Osteocyte (in vitro differentiated cells): Measurements from ENCODE around the gene OPA1. TPM values are rescaled to one million over a fixed set of nuclear protein-coding genes. Genes with fewer than 3 reads are reported as not detected.

Source experiments
- DNase-seq: peaks from one replicate; pipeline ENCODE4 v3.0.0; 2021; ENCODE audit warnings: mixed read lengths; ENCODE audit not compliant: unreplicated experiment; ENCODE audit errors: extremely low spot score
- H3K27ac Mint-ChIP-seq: one replicate; pipeline ENCODE4 v1.8.0; 2021; ENCODE audit warnings: mild to moderate bottlenecking, mixed read lengths; ENCODE audit not compliant: unreplicated experiment
- H3K27me3 Mint-ChIP-seq: one replicate; pipeline ENCODE4 v1.8.0; 2021; ENCODE audit warnings: mixed read lengths; ENCODE audit not compliant: unreplicated experiment
- H3K36me3 Mint-ChIP-seq: one replicate; pipeline ENCODE4 v1.8.0; 2021; ENCODE audit warnings: mixed read lengths; ENCODE audit not compliant: unreplicated experiment
- H3K4me1 Mint-ChIP-seq: one replicate; pipeline ENCODE4 v1.8.0; 2021; ENCODE audit warnings: mixed read lengths; ENCODE audit not compliant: unreplicated experiment
- H3K4me3 Mint-ChIP-seq: one replicate; pipeline ENCODE4 v1.8.0; 2021; ENCODE audit warnings: mild to moderate bottlenecking, moderate library complexity, mixed read lengths; ENCODE audit not compliant: unreplicated experiment
- H3K9me3 Mint-ChIP-seq: one replicate; pipeline ENCODE4 v1.8.0; 2021; ENCODE audit warnings: mixed read lengths; ENCODE audit not compliant: unreplicated experiment
- total RNA-seq: library from RNA; stranded (reverse); gene quantifications from 2 replicates; pipeline ENCODE4 v1.2.1, GENCODE V29; 2021
- TF ChIP-seq, protein P1 (sequence below): fragments of 200-600 bp; sonication (generic); IDR thresholded peaks from 2 replicates; pipeline ENCODE4 v1.5.0; 2021; ENCODE audit warnings: antibody characterized with exemption, mild to moderate bottlenecking, moderate library complexity

OPA1 gene
- total RNA-seq, 1 donor from 2014 or later = 49.6 TPM

DNA sequence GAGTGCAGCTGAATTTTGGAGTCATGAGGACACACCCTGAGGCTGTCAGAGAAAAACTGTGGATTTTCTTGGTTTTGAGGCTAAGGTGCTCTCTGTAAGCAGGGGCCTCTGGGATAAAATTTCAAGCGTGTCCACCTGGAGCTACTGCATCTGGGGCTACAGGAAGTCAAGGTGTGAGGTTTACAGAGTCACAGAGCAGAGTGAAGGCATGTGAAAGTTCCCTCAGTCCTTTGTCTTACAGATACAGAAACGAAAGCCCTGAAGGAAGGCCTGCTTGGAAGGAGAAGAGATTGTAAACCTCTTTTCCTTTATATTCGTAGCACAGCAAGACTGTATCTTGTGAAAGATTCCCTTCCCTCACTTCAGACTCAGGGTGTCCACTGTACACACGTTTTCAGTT is 138.6 kb downstream of the OPA1 start:
- no peaks in the 10 kb centered on the region for H3K36me3 Mint-ChIP-seq
- H3K9me3 Mint-ChIP-seq = no peaks in the 10 kb centered on the region
- no peak for DNase-seq
- H3K27me3 Mint-ChIP-seq = peaks cover 55% of the 10 kb centered on the region
- H3K4me3 Mint-ChIP-seq = no peak overlapping the region
- H3K4me1 Mint-ChIP-seq = no peaks in the 10 kb centered on the region
- H3K27ac Mint-ChIP-seq = no peak overlapping the region
- TF ChIP-seq, protein P1, sequence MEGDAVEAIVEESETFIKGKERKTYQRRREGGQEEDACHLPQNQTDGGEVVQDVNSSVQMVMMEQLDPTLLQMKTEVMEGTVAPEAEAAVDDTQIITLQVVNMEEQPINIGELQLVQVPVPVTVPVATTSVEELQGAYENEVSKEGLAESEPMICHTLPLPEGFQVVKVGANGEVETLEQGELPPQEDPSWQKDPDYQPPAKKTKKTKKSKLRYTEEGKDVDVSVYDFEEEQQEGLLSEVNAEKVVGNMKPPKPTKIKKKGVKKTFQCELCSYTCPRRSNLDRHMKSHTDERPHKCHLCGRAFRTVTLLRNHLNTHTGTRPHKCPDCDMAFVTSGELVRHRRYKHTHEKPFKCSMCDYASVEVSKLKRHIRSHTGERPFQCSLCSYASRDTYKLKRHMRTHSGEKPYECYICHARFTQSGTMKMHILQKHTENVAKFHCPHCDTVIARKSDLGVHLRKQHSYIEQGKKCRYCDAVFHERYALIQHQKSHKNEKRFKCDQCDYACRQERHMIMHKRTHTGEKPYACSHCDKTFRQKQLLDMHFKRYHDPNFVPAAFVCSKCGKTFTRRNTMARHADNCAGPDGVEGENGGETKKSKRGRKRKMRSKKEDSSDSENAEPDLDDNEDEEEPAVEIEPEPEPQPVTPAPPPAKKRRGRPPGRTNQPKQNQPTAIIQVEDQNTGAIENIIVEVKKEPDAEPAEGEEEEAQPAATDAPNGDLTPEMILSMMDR = no peak

DNA sequence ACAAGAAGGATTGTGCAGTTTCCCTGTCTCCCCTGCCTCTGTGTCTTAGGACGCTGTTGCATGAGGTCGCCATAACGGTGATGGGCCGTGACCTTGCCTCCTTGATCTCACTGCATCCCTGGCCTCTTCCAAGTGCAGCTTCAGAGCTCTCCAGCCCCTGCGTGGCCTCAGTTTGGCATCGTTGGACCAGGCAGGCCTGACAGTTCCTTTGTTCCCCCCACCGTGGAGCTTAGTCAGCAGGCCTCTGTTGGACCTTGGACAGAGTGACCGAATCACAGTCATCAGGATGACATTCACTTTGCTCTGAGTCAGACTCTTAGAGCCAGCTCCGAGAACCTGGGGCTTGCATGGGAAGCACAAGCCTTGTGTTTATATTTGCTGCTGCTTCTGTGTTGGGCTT is 139.4 kb downstream of the OPA1 start:
- H3K4me3 Mint-ChIP-seq = no peak overlapping the region
- H3K27ac Mint-ChIP-seq = no peak overlapping the region
- TF ChIP-seq, protein P1 = no peak
- peak; percentile 79 for DNase-seq
- H3K27me3 Mint-ChIP-seq = peaks cover 50% of the 10 kb centered on the region
- no peaks in the 10 kb centered on the region for H3K9me3 Mint-ChIP-seq
- H3K4me1 Mint-ChIP-seq = no peaks in the 10 kb centered on the region
- no peaks in the 10 kb centered on the region for H3K36me3 Mint-ChIP-seq

DNA sequence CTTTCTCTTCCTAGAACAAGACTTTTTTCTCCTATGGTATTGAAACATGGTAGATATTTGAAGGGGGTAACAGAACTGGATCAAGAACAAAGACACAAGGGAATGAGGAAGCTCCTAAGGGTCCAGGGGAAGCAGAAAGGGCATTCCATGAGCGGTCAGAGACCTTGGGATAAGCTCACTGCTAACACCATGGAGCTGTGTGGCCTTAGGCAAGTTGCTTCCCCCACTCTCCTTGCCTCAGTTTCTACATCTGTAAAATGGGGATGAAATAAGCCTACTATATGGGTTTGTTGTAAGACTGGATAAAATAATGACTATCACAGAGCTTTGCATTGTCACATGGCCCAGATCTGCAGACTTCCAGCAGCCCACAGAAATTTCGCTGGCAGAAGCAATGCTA is 139.8 kb downstream of the OPA1 start:
- Mint-ChIP-seq H3K27me3 (peaks cover 49% of the 10 kb centered on the region), H3K36me3 (no peaks in the 10 kb centered on the region), H3K27ac (no peak overlapping the region), H3K4me1 (no peaks in the 10 kb centered on the region), H3K9me3 (no peaks in the 10 kb centered on the region), H3K4me3 (no peak overlapping the region)
- TF ChIP-seq, protein P1 = no peak
- DNase-seq = peak; percentile 6

DNA sequence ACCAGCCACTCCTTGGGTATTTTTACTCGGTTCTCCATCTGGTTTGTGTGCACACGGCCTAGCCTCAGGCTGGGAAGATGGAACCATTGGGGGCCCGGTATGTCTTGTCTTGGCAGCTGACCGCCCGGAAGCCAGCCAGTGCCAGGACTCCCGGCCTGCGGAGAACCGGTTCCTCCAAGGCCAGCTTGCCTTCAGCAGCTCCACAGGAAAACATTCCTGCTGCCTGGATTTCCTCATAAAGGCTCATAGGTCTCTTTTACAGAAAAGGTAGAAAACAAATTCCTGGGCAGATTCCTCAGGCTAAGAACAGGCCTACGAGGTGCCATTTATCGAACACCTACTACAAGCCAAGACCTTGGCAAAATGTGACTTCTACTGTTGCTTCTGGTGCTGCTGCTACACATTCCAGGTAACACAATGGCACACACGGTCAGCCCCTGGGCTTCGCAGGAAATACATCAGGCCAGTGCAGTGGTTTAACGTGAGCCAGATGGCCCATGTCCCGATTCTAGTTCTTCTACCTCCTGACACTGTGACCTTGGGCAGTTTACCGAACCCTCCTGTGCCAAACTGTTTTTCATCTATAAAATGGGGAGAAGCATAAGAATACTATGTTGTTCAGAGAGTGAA is 141.8 kb downstream of the OPA1 start:
- Mint-ChIP-seq H3K4me1 (no peaks in the 10 kb centered on the region), H3K27ac (no peak overlapping the region), H3K36me3 (no peaks in the 10 kb centered on the region), H3K4me3 (no peak overlapping the region), H3K9me3 (no peaks in the 10 kb centered on the region), H3K27me3 (peaks cover 46% of the 10 kb centered on the region)
- DNase-seq = peak; percentile 48
- TF ChIP-seq, protein P1 = no peak

DNA sequence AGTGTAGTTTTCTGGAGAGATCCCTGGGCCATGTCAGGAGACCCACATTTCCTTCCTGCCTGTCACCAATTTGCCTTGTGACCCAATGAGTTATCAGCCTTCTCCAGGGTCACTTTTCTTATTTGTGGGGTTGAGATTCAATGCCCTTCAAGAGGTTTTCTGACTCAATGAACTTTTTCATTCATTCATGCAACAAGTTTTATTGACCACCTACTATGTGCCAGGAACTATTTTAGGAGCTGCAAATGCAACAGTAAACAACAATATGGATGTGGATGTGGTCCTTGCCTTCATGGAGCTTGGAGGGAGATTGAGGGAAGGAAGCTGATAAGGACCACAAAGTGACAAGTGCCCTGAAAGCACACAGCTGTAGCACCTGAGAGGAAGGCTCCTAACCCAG is 142.8 kb downstream of the OPA1 start:
- TF ChIP-seq, protein P1 = no peak
- no peak for DNase-seq
- Mint-ChIP-seq H3K4me3 (no peak overlapping the region), H3K36me3 (no peaks in the 10 kb centered on the region), H3K27me3 (peaks cover 47% of the 10 kb centered on the region), H3K9me3 (no peaks in the 10 kb centered on the region), H3K4me1 (no peaks in the 10 kb centered on the region), H3K27ac (no peak overlapping the region)
